Activated naive CD4-positive, alpha-beta T cell treated with anti-CD3 and anti-CD28 coated beads for 36 hours (primary cell): ENCODE data around the gene CLIC5. TPM values are rescaled to one million over a fixed set of nuclear protein-coding genes. Genes with fewer than 3 reads are reported as not detected.

Source experiments
- CTCF ChIA-PET: fragments of 350-600 bp; sonication (Branson Sonifier 250); formaldehyde crosslinking; loops from one replicate; lab custom pipeline; 2021; ENCODE audit warnings: antibody characterized with exemption; lab: Charles Lee
- DNase-seq: peaks from one replicate; pipeline ENCODE4 v3.0.0-alpha.2; 2020
- H3K27ac Mint-ChIP-seq: one replicate; pipeline ENCODE4 v1.8.0; 2021; ENCODE audit warnings: mild to moderate bottlenecking, mixed read lengths
- H3K27me3 Mint-ChIP-seq: one replicate; pipeline ENCODE4 v1.8.0; 2021; ENCODE audit warnings: low read depth, mixed read lengths
- H3K36me3 Mint-ChIP-seq: one replicate; pipeline ENCODE4 v1.8.0; 2021; ENCODE audit warnings: low read depth, mixed read lengths
- H3K4me1 Mint-ChIP-seq: one replicate; pipeline ENCODE4 v1.8.0; 2021; ENCODE audit warnings: low read depth, mixed read lengths
- H3K4me3 Mint-ChIP-seq: one replicate; pipeline ENCODE4 v1.8.0; 2021; ENCODE audit warnings: mild to moderate bottlenecking, moderate library complexity, mixed read lengths
- H3K9me3 Mint-ChIP-seq: one replicate; pipeline ENCODE4 v1.8.0; 2021; ENCODE audit warnings: mixed read lengths
- intact Hi-C: fragments of 100-400 bp; cut with micrococcal nuclease; formaldehyde crosslinking; loops from one replicate; pipeline ENCODE4 v1.15.1; 2023
- total RNA-seq, 2 experiments: library from RNA; stranded (reverse); gene quantifications; one replicate each; pipeline ENCODE4 v1.2.3, GENCODE V29; 2021

Gene CLIC5
- total RNA-seq, 2 experiments from 2014 or later, result 0.52 to 1.5 TPM

DNA sequence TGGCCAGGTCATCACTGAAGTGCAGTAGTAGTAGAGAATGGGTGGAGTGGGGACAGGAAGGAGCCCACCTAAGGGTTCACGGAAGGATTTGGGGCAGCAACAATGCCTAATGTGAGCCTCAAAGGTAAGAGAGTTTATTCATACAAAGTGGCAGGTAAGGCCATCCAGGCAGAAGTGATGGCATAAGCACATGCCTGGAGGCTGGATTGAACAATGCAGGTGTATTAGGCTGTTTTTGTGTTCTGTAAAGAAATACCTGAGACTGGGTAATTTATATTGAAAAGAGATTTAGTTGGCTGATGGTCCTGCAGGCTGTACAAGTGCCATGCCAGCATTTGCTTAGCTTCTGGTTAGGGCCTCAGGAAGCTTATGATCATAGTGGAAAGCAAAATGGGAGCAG lies 48.3 kb downstream of the CLIC5 start:
- CTCF ChIA-PET, result interaction anchor here (1.5 kb wide), 1 partner anchor 36 kb away, joined by 5 read pairs; no protein-coding TSS in a partner anchor
- H3K4me3 Mint-ChIP-seq, result no peak overlapping the region
- intact Hi-C loops, result no loop called here
- DNase-seq, result no peak
- no peaks in the 10 kb centered on the region for H3K27me3 Mint-ChIP-seq
- no peaks in the 10 kb centered on the region for H3K36me3 Mint-ChIP-seq
- peaks cover 9% of the 10 kb centered on the region for H3K9me3 Mint-ChIP-seq
- H3K4me1 Mint-ChIP-seq, result peaks cover 17% of the 10 kb centered on the region
- H3K27ac Mint-ChIP-seq, result no peak overlapping the region

DNA sequence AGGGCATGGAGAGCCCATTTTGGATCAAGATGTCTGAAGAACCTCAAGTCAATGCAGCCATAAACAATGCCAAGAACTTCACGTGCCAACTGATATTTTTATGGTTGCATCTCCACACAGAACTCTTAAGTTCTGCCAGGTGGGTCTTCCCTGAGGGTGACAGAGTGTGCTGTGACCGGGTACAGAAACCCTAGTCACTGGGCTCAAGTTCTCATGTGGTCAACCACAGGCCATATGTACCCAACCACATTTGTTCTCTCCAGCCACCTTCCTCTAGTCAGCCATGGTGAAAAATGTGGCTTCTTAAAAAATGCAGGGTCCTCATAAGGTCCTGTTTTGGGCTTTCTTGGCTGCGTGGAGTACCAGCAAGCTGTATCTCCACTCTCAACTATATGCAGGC lies 48.9 kb downstream of the CLIC5 start:
- peaks cover 17% of the 10 kb centered on the region for H3K4me1 Mint-ChIP-seq

GRCh38 chr6:45966340-45966739 lies 49.3 kb downstream of the CLIC5 start:
- CTCF ChIA-PET, result interaction anchor here (1.5 kb wide), 1 partner anchor 35 kb away, joined by 5 read pairs; no protein-coding TSS in a partner anchor
- no peak overlapping the region for H3K4me3 Mint-ChIP-seq
- H3K27me3 Mint-ChIP-seq, result no peaks in the 10 kb centered on the region
- DNase-seq, result no peak
- no peaks in the 10 kb centered on the region for H3K36me3 Mint-ChIP-seq
- peaks cover 17% of the 10 kb centered on the region for H3K4me1 Mint-ChIP-seq
- intact Hi-C loops, result no loop called here
- H3K27ac Mint-ChIP-seq, result no peak overlapping the region
- H3K9me3 Mint-ChIP-seq, result peaks cover 9% of the 10 kb centered on the region

More for the DNA sequence above, 48.9 kb downstream of the CLIC5 start:
- CTCF ChIA-PET, result interaction anchor here (1.5 kb wide), 1 partner anchor 36 kb away, joined by 5 read pairs; no protein-coding TSS in a partner anchor
- H3K36me3 Mint-ChIP-seq, result no peaks in the 10 kb centered on the region
- H3K27ac Mint-ChIP-seq, result no peak overlapping the region
- DNase-seq, result no peak
- H3K4me3 Mint-ChIP-seq, result no peak overlapping the region
- H3K27me3 Mint-ChIP-seq, result no peaks in the 10 kb centered on the region
- H3K9me3 Mint-ChIP-seq, result peaks cover 9% of the 10 kb centered on the region
- intact Hi-C loops, result no loop called here

GRCh38 chr6:45965792-45966191 lies 49.9 kb downstream of the CLIC5 start:
- H3K36me3 Mint-ChIP-seq, result no peaks in the 10 kb centered on the region
- no peak overlapping the region for H3K4me3 Mint-ChIP-seq
- H3K9me3 Mint-ChIP-seq, result peaks cover 9% of the 10 kb centered on the region
- peaks cover 14% of the 10 kb centered on the region for H3K4me1 Mint-ChIP-seq
- intact Hi-C loops, result no loop called here
- DNase-seq, result no peak
- H3K27me3 Mint-ChIP-seq, result no peaks in the 10 kb centered on the region
- CTCF ChIA-PET, result interaction anchor here (0.9 to 1.5 kb wide), 2 partner anchors 35 to 163 kb away, joined by 4 to 5 read pairs; no protein-coding TSS in a partner anchor
- H3K27ac Mint-ChIP-seq, result no peak overlapping the region

GRCh38 chr6:45965007-45965406 lies 50.7 kb downstream of the CLIC5 start:
- CTCF ChIA-PET, result interaction anchor here (0.8 to 0.9 kb wide), 2 partner anchors 34 to 164 kb away, joined by 3 to 4 read pairs; no protein-coding TSS in a partner anchor
- no peaks in the 10 kb centered on the region for H3K27me3 Mint-ChIP-seq
- peaks cover 6% of the 10 kb centered on the region for H3K4me1 Mint-ChIP-seq
- H3K36me3 Mint-ChIP-seq, result no peaks in the 10 kb centered on the region
- no peak overlapping the region for H3K27ac Mint-ChIP-seq
- no peak overlapping the region for H3K4me3 Mint-ChIP-seq
- no peak for DNase-seq
- intact Hi-C loops, result no loop called here
- peaks cover 9% of the 10 kb centered on the region for H3K9me3 Mint-ChIP-seq

GRCh38 chr6:45964300-45964699 lies 51.4 kb downstream of the CLIC5 start:
- Mint-ChIP-seq H3K4me3 (no peak overlapping the region), H3K9me3 (peaks cover 9% of the 10 kb centered on the region), H3K27me3 (no peaks in the 10 kb centered on the region), H3K36me3 (no peaks in the 10 kb centered on the region), H3K27ac (no peak overlapping the region), H3K4me1 (no peaks in the 10 kb centered on the region)
- DNase-seq, result no peak
- intact Hi-C loops, result no loop called here
- CTCF ChIA-PET, result interaction anchor here (0.6 to 0.8 kb wide), 2 partner anchors 34 to 38 kb away, joined by 3 to 4 read pairs; no protein-coding TSS in a partner anchor

- Mint-ChIP-seq H3K36me3 (no peaks in the 10 kb centered on the region), H3K4me3 (no peak overlapping the region), H3K27ac (no peak overlapping the region), H3K9me3 (peaks cover 9% of the 10 kb centered on the region), H3K4me1 (no peaks in the 10 kb centered on the region), H3K27me3 (no peaks in the 10 kb centered on the region)
- intact Hi-C loops, result no loop called here
- no peak for DNase-seq
- CTCF ChIA-PET, result interaction anchor here (0.6 to 1.7 kb wide), 2 partner anchors 33 to 38 kb away, joined by 4 to 6 read pairs; no protein-coding TSS in a partner anchor
These were observed 51.8 kb downstream of the CLIC5 start for GRCh38 chr6:45963896-45964295.

- Mint-ChIP-seq H3K36me3 (no peaks in the 10 kb centered on the region), H3K27ac (no peak overlapping the region), H3K9me3 (peaks cover 9% of the 10 kb centered on the region), H3K4me3 (no peak overlapping the region), H3K4me1 (no peaks in the 10 kb centered on the region), H3K27me3 (no peaks in the 10 kb centered on the region)
- no peak for DNase-seq
- intact Hi-C loops, result no loop called here
- CTCF ChIA-PET, result no interaction called here
These were observed 54.5 kb downstream of the CLIC5 start for GRCh38 chr6:45961125-45961524.

DNA sequence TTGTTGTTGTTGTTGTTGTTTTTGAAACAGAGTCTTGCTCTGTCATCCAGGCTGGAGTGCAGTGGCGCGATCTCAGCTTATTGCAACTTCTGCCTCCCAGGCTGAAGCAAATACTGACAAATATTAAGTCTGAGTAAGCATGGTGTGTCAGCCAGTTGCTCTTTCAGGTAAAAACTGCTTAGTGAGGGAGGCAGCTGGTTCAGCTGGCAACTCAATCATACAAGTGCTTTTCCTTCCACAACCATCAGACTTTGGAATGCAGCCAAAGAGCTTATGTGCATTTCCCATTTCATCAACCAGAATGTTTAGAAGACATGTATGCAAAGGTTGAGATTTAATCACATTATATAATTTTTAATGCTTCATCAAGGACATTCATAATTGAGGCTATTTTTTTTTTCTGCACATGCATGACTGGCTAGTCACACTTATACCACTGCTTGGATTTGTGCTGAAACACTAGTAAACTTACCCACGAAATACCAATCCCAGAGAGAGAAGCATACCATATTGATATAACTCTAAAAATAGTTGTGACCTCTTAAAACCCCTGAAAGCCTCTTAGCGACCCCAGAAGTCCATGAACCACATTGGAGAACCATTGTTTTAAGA lies 56.0 kb downstream of the CLIC5 start:
- Mint-ChIP-seq H3K4me1 (no peaks in the 10 kb centered on the region), H3K36me3 (no peaks in the 10 kb centered on the region), H3K27me3 (no peaks in the 10 kb centered on the region), H3K4me3 (no peak overlapping the region), H3K27ac (no peak overlapping the region), H3K9me3 (peaks cover 5% of the 10 kb centered on the region)
- intact Hi-C loops, result no loop called here
- DNase-seq, result no peak
- CTCF ChIA-PET, result no interaction called here

GRCh38 chr6:45956663-45957062 lies 59.0 kb downstream of the CLIC5 start:
- no peaks in the 10 kb centered on the region for H3K27me3 Mint-ChIP-seq
- no peaks in the 10 kb centered on the region for H3K9me3 Mint-ChIP-seq
- intact Hi-C loops, result no loop called here
- no peak overlapping the region for H3K4me3 Mint-ChIP-seq
- CTCF ChIA-PET, result interaction anchor here (0.6 to 0.7 kb wide), 2 partner anchors 42 to 1245 kb away, joined by 3 read pairs; no protein-coding TSS in a partner anchor
- no peaks in the 10 kb centered on the region for H3K4me1 Mint-ChIP-seq
- H3K36me3 Mint-ChIP-seq, result no peaks in the 10 kb centered on the region
- H3K27ac Mint-ChIP-seq, result no peak overlapping the region
- no peak for DNase-seq

GRCh38 chr6:45956176-45956575 lies 59.5 kb downstream of the CLIC5 start:
- Mint-ChIP-seq H3K4me3 (no peak overlapping the region), H3K9me3 (no peaks in the 10 kb centered on the region), H3K36me3 (no peaks in the 10 kb centered on the region), H3K27me3 (no peaks in the 10 kb centered on the region), H3K27ac (no peak overlapping the region), H3K4me1 (no peaks in the 10 kb centered on the region)
- intact Hi-C loops, result no loop called here
- CTCF ChIA-PET, result interaction anchor here (0.7 kb wide), 1 partner anchor 1245 kb away, joined by 3 read pairs; no protein-coding TSS in a partner anchor
- no peak for DNase-seq

- CTCF ChIA-PET, result no interaction called here
- Mint-ChIP-seq H3K27me3 (no peaks in the 10 kb centered on the region), H3K36me3 (no peaks in the 10 kb centered on the region), H3K4me1 (no peaks in the 10 kb centered on the region), H3K27ac (no peak overlapping the region), H3K4me3 (no peak overlapping the region), H3K9me3 (no peaks in the 10 kb centered on the region)
- DNase-seq, result no peak
- intact Hi-C loops, result no loop called here
These were observed 60.1 kb downstream of the CLIC5 start for GRCh38 chr6:45955597-45955996.

GRCh38 chr6:45952546-45952945 lies 63.1 kb downstream of the CLIC5 start:
- Mint-ChIP-seq H3K36me3 (no peaks in the 10 kb centered on the region), H3K4me1 (no peaks in the 10 kb centered on the region), H3K9me3 (no peaks in the 10 kb centered on the region), H3K4me3 (no peak overlapping the region), H3K27me3 (no peaks in the 10 kb centered on the region), H3K27ac (no peak overlapping the region)
- intact Hi-C loops, result no loop called here
- CTCF ChIA-PET, result interaction anchor here (0.5 kb wide), 1 partner anchor 1114 kb away, joined by 3 read pairs; no protein-coding TSS in a partner anchor
- DNase-seq, result no peak
